H1 (cell line): Measurements from ENCODE around the gene TFRC. TPM values are rescaled to one million over a fixed set of nuclear protein-coding genes. Genes with fewer than 3 reads are reported as not detected.

Experiments used
- MAFK ChIP-seq: IDR thresholded peaks from 2 replicates; pipeline ENCODE4 v1.6.1; 2012; ENCODE audit warnings: low read depth, mild to moderate bottlenecking, improper control_type of control experiment, low read length
- polyA plus RNA-seq, 7 experiments: library from polyadenylated mRNA; depleted of rRNA in 3 of 7; stranded (reverse) in 5 of 7; unstranded in 2 of 7; fragments of >200 nt in 5 of 7; fragments of 200-250 nt in 2 of 7; gene quantifications; 1 replicate in 5 of 7; 2 replicates in 1 of 7; 4 replicates in 1 of 7; pipeline versions ENCODE4 v1.2.1 to v1.2.3, GENCODE V29; 2011 to 2013; ENCODE audit warnings: missing spikeins in 2 of 7, mixed read lengths in 2 of 7
- total RNA-seq: library from RNA; stranded (reverse); fragmentation: NEBNext Ultra II Directional; extraction: Animal tissue kit (Norgen Biotek cat#: 25700); gene quantifications from 2 replicates; pipeline ENCODE4 v1.2.1, GENCODE V29; 2021

The TFRC gene
- total and polyA plus RNA-seq, 2 of the 8 experiments (the other 6 are each of a cell fraction or from before 2014, with no cell fraction given): 67.3 to 161 TPM

DNA sequence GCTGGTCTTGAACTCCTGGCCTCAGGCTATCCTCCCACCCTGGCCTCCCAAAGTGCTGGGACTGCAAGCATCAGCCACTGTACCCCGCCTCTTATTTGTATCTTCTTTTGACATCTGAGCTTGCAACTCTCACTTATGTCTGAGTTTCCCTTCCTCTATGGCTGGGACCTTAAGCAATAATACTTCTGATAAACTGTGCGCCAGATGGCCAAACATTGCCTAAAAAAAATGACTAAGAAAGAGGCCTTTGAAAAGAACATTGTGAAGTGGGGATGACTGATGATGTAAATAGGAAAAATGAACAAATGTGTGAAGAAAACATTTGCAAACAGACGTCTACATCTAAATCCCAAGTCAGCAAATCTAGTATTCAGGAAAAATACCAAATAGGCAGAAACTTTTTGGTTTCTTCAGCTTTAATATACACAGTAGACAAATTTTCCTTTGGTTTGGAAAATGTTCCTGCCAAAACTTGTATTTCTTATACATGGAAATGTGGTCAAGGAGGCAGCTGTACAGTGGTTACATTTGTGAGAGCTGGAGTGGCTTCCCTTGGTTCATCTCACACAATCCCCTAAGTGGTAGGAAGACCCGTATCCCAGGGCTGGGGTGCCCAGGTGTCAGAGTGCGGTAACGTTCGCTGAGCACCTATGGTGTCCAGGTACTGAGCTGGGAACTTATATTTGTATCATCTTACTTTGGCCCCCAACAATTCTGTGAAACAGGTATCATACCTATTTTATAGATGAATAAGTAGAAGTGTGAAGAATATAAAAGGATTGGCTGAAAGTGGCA is 11.6 kb upstream of the TFRC start (continued):
- no peak for TF ChIP-seq MAFK
- TF ChIP-seq, all 59 proteins: peak for 0
